ENCODE measurements around the gene NT5C1B.

GRCh38 chr2:18596993-18597392 lies 7.6 kb upstream of the NT5C1B start:
- TF ChIP-seq EZH2 (optimal IDR thresholded peaks at IDR 0.05; ENCODE audit: low read depth, low read length) = no peak
- TF ChIP-seq, protein P1, sequence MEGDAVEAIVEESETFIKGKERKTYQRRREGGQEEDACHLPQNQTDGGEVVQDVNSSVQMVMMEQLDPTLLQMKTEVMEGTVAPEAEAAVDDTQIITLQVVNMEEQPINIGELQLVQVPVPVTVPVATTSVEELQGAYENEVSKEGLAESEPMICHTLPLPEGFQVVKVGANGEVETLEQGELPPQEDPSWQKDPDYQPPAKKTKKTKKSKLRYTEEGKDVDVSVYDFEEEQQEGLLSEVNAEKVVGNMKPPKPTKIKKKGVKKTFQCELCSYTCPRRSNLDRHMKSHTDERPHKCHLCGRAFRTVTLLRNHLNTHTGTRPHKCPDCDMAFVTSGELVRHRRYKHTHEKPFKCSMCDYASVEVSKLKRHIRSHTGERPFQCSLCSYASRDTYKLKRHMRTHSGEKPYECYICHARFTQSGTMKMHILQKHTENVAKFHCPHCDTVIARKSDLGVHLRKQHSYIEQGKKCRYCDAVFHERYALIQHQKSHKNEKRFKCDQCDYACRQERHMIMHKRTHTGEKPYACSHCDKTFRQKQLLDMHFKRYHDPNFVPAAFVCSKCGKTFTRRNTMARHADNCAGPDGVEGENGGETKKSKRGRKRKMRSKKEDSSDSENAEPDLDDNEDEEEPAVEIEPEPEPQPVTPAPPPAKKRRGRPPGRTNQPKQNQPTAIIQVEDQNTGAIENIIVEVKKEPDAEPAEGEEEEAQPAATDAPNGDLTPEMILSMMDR (IDR thresholded peaks at IDR 0.05; ENCODE audit: low read length) = no peak
